ENCODE measurements around the gene ADAM8. TPM values are rescaled to one million over a fixed set of nuclear protein-coding genes. Genes with fewer than 3 reads are reported as not detected.

The ADAM8 gene
- total RNA-seq, 1 experiment from 2014 or later = 16.8 TPM

GRCh38 chr10:133309100-133309719 is 32.5 kb upstream of the ADAM8 start:
- intact Hi-C loops (cut with micrococcal nuclease; ENCODE audit: unreplicated experiment) = loop anchor here (1.0 to 5.0 kb wide), 5 partner anchors 47 to 167 kb away; partner anchors contain the start of genes MTG1 and PAOX
- Mint-ChIP-seq H3K27me3 (ENCODE audit: insufficient read depth, unreplicated experiment) (no peaks in the 10 kb centered on the region), H3K9me3 (ENCODE audit: unreplicated experiment) (no peaks in the 10 kb centered on the region), H3K4me1 (ENCODE audit: low read depth, unreplicated experiment) (peaks cover 16% of the 10 kb centered on the region), H3K4me3 (ENCODE audit: unreplicated experiment) (peak overlapping the region; percentile 99), H3K36me3 (ENCODE audit: insufficient read depth, unreplicated experiment) (peaks cover 41% of the 10 kb centered on the region), H3K27ac (ENCODE audit: unreplicated experiment) (peak overlapping the region; percentile 100)
- no peak for TF ChIP-seq CTCF (IDR thresholded peaks at IDR 0.05; ENCODE audit: insufficient read depth in 1 of 2, low read depth in 1 of 2, low read length in 1 of 2, severe bottlenecking in 1 of 2, unreplicated experiment in 1 of 2)
- ChIA-PET CTCF (no interaction called here), POLR2A (no interaction called here)
- DNase-seq = peak; percentile 95 to 97
- no peaks in the 10 kb centered on the region for H3K27me3 ChIP-seq (replicated peaks; ENCODE audit: control insufficient read depth, insufficient read depth, low read length)
- no peaks in the 10 kb centered on the region for H3K9me3 ChIP-seq
- peaks cover 6% of the 10 kb centered on the region for H3K36me3 ChIP-seq (ENCODE audit: control insufficient read depth, insufficient read depth, low read length)
- H3K4me3 ChIP-seq (ENCODE audit: low read depth, low read length) = peak overlapping the region; percentile 99
- H3K4me1 ChIP-seq = peaks cover 7% of the 10 kb centered on the region
- BruUV-seq (replicated peaks) = no TSS peak

GRCh38 chr10:133308421-133309099 is 31.9 kb upstream of the ADAM8 start, which contains the start of the genes TUBGCP2 and ZNF511:
Gene TUBGCP2 (minus strand): TSS chr10:133308872. CDS start chr10:133302941, 5,931 bp downstream.
Gene ZNF511 (plus strand): TSS chr10:133308914. CDS start chr10:133308944, 30 bp downstream.
- peak within 1 kb of the TSS; percentile 99 for H3K4me3 Mint-ChIP-seq (ENCODE audit: unreplicated experiment)
- intact Hi-C loops (cut with micrococcal nuclease; ENCODE audit: unreplicated experiment) = loop anchor here (1.0 to 5.0 kb wide), 5 partner anchors 46 to 166 kb away; partner anchors contain the start of genes MTG1 and PAOX
- Histone ChIP-seq H3K27me3 (replicated peaks; ENCODE audit: control insufficient read depth, insufficient read depth, low read length) (no peaks in the 10 kb centered on the region), H3K9me3 (no peaks in the 10 kb centered on the region), H3K36me3 (ENCODE audit: control insufficient read depth, insufficient read depth, low read length) (peaks cover 6% of the 10 kb centered on the region), H3K4me3 (ENCODE audit: low read depth, low read length) (peak within 1 kb of the TSS; percentile 99), H3K4me1 (peaks cover 7% of the 10 kb centered on the region)
- peak; percentile 87 to 95 for DNase-seq
- ChIA-PET CTCF (interaction anchor here (1.0 to 1.7 kb wide), 3 partner anchors 9 to 63 kb away, joined by 4 to 7 read pairs (median 5); no protein-coding TSS in a partner anchor), POLR2A (no interaction called here)
- peaks cover 39% of the 10 kb centered on the region for H3K36me3 Mint-ChIP-seq (ENCODE audit: insufficient read depth, unreplicated experiment)
- H3K9me3 Mint-ChIP-seq (ENCODE audit: unreplicated experiment) = no peaks in the 10 kb centered on the region
- TF ChIP-seq CTCF (IDR thresholded peaks at IDR 0.05; ENCODE audit: insufficient read depth in 1 of 2, low read depth in 1 of 2, low read length in 1 of 2, severe bottlenecking in 1 of 2, unreplicated experiment in 1 of 2) = peak in 1 of 2 experiments; percentile 39
- BruUV-seq (replicated peaks) = TSS peak; percentile 50
- H3K27ac Mint-ChIP-seq (ENCODE audit: unreplicated experiment) = peak within 1 kb of the TSS; percentile 100
- H3K27me3 Mint-ChIP-seq (ENCODE audit: insufficient read depth, unreplicated experiment) = no peaks in the 10 kb centered on the region
- H3K4me1 Mint-ChIP-seq (ENCODE audit: low read depth, unreplicated experiment) = peaks cover 16% of the 10 kb centered on the region

GRCh38 chr10:133307776-133308420 is 31.2 kb upstream of the ADAM8 start:
- no peaks in the 10 kb centered on the region for H3K27me3 Mint-ChIP-seq (ENCODE audit: insufficient read depth, unreplicated experiment)
- Histone ChIP-seq H3K4me1 (peaks cover 7% of the 10 kb centered on the region), H3K36me3 (ENCODE audit: control insufficient read depth, insufficient read depth, low read length) (peaks cover 6% of the 10 kb centered on the region), H3K9me3 (no peaks in the 10 kb centered on the region), H3K4me3 (ENCODE audit: low read depth, low read length) (peak overlapping the region; percentile 99), H3K27me3 (replicated peaks; ENCODE audit: control insufficient read depth, insufficient read depth, low read length) (no peaks in the 10 kb centered on the region)
- no peaks in the 10 kb centered on the region for H3K9me3 Mint-ChIP-seq (ENCODE audit: unreplicated experiment)
- no TSS peak for BruUV-seq (replicated peaks)
- POLR2A ChIA-PET = interaction anchor here (0.7 kb wide), 1 partner anchor 29 kb away, joined by 5 read pairs; no protein-coding TSS in a partner anchor
- peaks cover 16% of the 10 kb centered on the region for H3K4me1 Mint-ChIP-seq (ENCODE audit: low read depth, unreplicated experiment)
- intact Hi-C loops (cut with micrococcal nuclease; ENCODE audit: unreplicated experiment) = loop anchor here (1.0 to 5.0 kb wide), 5 partner anchors 30 to 166 kb away; partner anchors contain the start of gene PAOX
- CTCF ChIA-PET = interaction anchor here (0.5 to 1.7 kb wide), 8 partner anchors 9 to 212 kb away, joined by 3 to 7 read pairs (median 4); no protein-coding TSS in a partner anchor
- peaks cover 41% of the 10 kb centered on the region for H3K36me3 Mint-ChIP-seq (ENCODE audit: insufficient read depth, unreplicated experiment)
- peak; percentile 93 to 99 for TF ChIP-seq CTCF (IDR thresholded peaks at IDR 0.05; ENCODE audit: insufficient read depth in 1 of 2, low read depth in 1 of 2, low read length in 1 of 2, severe bottlenecking in 1 of 2, unreplicated experiment in 1 of 2)
- H3K4me3 Mint-ChIP-seq (ENCODE audit: unreplicated experiment) = peak overlapping the region; percentile 99
- peak overlapping the region; percentile 100 for H3K27ac Mint-ChIP-seq (ENCODE audit: unreplicated experiment)
- peak; percentile 91 to 94 for DNase-seq
